K562 (cell line): ENCODE results near the gene HPS1. TPM values are rescaled to one million over a fixed set of nuclear protein-coding genes. Genes with fewer than 3 reads are reported as not detected.

Experiments
- ATF6 ChIP-seq: sonication (generic); formaldehyde crosslinking; IDR thresholded peaks from 2 replicates; pipeline ENCODE4 v1.4.0; 2020; ENCODE audit warnings: mild to moderate bottlenecking, missing genetic modification reagents
- CREB1 ChIP-seq, 2 experiments: sonication (generic) in 1 of 2; formaldehyde crosslinking in 1 of 2; IDR thresholded peaks; 2 replicates each; pipeline versions ENCODE4 v1.6.1 to v1.8.0; 2012 to 2022; ENCODE audit warnings: inconsistent platforms in 1 of 2, mild to moderate bottlenecking in 1 of 2, missing genetic modification reagents in 1 of 2, moderate library complexity in 1 of 2
- ETS1 ChIP-seq: conservative IDR thresholded peaks from 2 replicates; pipeline ENCODE4 v1.6.1; 2011; ENCODE audit warnings: low read depth, mild to moderate bottlenecking, low read length; ENCODE audit not compliant: control insufficient read depth
- FOXM1 ChIP-seq, 2 experiments: fragments of 450-650 bp in 1 of 2; sonication (generic) in 1 of 2; formaldehyde crosslinking in 1 of 2; IDR thresholded peaks; 2 replicates each; pipeline versions ENCODE4 v1.6.1 to v1.9.0; 2017 to 2022; ENCODE audit warnings: low read depth in 2 of 2, mild to moderate bottlenecking in 2 of 2, missing genetic modification reagents in 1 of 2, moderate library complexity in 1 of 2
- NR2C2 ChIP-seq, 2 experiments: fragments of 200-800 bp in 1 of 2; sonication (Bioruptor generic) in 1 of 2; sonication (generic) in 1 of 2; formaldehyde crosslinking in 1 of 2; IDR thresholded peaks; 2 replicates each; pipeline versions ENCODE4 v1.6.1 to v1.8.0; 2016 to 2022; ENCODE audit warnings: mild to moderate bottlenecking in 1 of 2, missing compliant biosample characterization in 1 of 2, missing genetic modification characterization in 1 of 2, missing genetic modification reagents in 1 of 2
- PCBP1 ChIP-seq: fragments of 200-400 bp; formaldehyde crosslinking; IDR thresholded peaks from 2 replicates; pipeline ENCODE4 v1.6.1; 2018; ENCODE audit warnings: mild to moderate bottlenecking, low read depth, low read length; ENCODE audit not compliant: poor library complexity, severe bottlenecking
- SMARCC2 ChIP-seq: fragments of 450-650 bp; IDR thresholded peaks from 2 replicates; pipeline ENCODE4 v1.6.1; 2017; ENCODE audit warnings: antibody characterized with exemption, moderate library complexity, mild to moderate bottlenecking, low read depth
- ZFPM2 ChIP-seq: fragments of 250-450 bp; sonication (Bioruptor Pico); IDR thresholded peaks from 2 replicates; pipeline ENCODE4 v1.5.1; 2022; ENCODE audit warnings: mild to moderate bottlenecking
- ZKSCAN1 ChIP-seq: fragments of 150-350 bp; IDR thresholded peaks from 2 replicates; pipeline ENCODE4 v1.6.1; 2016; ENCODE audit warnings: low read depth, low read length
- ZNF280B ChIP-seq: fragments of 250-450 bp; sonication (Bioruptor Pico); IDR thresholded peaks from 2 replicates; pipeline ENCODE4 v1.5.1; 2021; ENCODE audit warnings: mild to moderate bottlenecking
- ZNF551 ChIP-seq: fragments of 250-450 bp; sonication (Bioruptor Pico); IDR thresholded peaks from 2 replicates; pipeline ENCODE4 v1.5.0; 2021; ENCODE audit warnings: mild to moderate bottlenecking, moderate library complexity
- ZNF778 ChIP-seq: fragments of 450-650 bp; formaldehyde crosslinking; IDR thresholded peaks from 2 replicates; pipeline ENCODE4 v1.4.0; 2020; ENCODE audit warnings: mild to moderate bottlenecking, moderate library complexity
- polyA plus RNA-seq, 8 experiments: library from polyadenylated mRNA; depleted of rRNA in 4 of 8; stranded (reverse) in 5 of 8; unstranded in 3 of 8; fragments of >200 nt; fragmentation: Nextera tagmentation in 2 of 8; fragmentation: Illumina TruSeq in 1 of 8; extraction: Ambion mirVana in 2 of 8; extraction: Trizol in 1 of 8; gene quantifications; 2 replicates each; pipeline versions ENCODE4 v1.2.1 to v1.2.3, GENCODE V29; 2011 to 2014; ENCODE audit warnings: inconsistent platforms in 1 of 8, missing spikeins in 1 of 8
- total RNA-seq, 7 experiments: library from RNA; depleted of rRNA in 6 of 7; stranded (reverse); fragments of >200 nt in 6 of 7; fragmentation: Illumina TruSeq in 2 of 7; extraction: Trizol in 2 of 7; gene quantifications; 2 replicates each; pipeline versions ENCODE4 v1.2.1 to v1.2.3, GENCODE V29; 2011 to 2021; ENCODE audit warnings: low replicate concordance in 1 of 7
- TF ChIP-seq, protein P1 (sequence below): fragments of 450-650 bp; conservative IDR thresholded peaks from 2 replicates; pipeline ENCODE4 v1.6.1; 2016; ENCODE audit warnings: missing genetic modification characterization, low read depth, mild to moderate bottlenecking, control low read depth, missing compliant biosample characterization
- TF ChIP-seq, protein P2 (sequence below), 2 experiments: fragments of 450-650 bp; conservative IDR thresholded peaks; 2 replicates each; pipeline ENCODE4 v1.6.1; 2017; ENCODE audit warnings: mild to moderate bottlenecking in 2 of 2, moderate library complexity in 2 of 2
- TF ChIP-seq, protein P3 (sequence below): fragments of 250-450 bp; sonication (Bioruptor Pico); IDR thresholded peaks from 2 replicates; pipeline ENCODE4 v1.8.0; 2022; ENCODE audit warnings: moderate library complexity, mild to moderate bottlenecking, inconsistent platforms

The HPS1 gene
- total and polyA plus RNA-seq, 9 of the 15 experiments (the other 6 are each of a cell fraction or from before 2014, with no cell fraction given), result 18.1 to 43.6 (median 26.3) TPM

DNA sequence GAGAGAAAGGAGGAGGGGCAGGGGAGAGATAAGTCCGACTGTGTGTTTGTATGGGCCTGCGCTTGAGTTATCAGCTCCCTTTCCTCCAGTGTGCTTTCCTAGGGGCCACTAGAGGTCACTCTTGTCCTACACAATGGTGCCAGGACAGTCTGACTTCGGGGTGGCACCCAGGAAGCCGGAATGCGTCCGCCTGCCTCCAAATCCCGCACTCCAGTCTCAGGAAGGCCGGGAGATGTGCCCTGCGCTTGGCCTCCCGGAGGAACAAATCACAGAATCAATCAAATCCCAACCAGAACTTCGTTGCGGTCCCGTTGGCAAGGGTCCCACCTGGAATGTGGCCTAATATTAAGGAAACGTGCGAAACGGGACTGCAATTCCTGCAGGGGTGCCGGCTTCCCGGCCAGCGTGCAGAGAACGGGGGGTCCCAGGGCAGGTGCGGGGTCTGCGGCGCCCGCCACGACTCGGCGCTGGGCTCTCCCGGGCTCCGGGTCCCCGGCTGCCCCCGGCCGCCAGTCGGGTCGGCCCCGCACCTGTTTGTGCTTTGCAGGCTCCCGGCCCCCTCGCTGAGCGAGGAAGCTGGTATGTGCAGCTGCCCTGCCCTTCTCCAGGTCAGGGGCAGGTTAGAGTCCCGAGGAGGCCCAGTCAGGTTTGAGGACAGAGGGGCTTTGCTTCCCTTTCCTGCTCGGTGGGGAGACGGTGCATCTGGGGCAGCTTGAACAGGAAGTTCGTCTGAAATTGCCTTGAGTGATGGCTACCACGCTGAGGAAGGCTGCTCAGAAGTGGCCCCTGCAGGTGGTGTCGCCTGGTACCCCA, 21.0 kb upstream of the HPS1 start (continued):
- TF ChIP-seq ATF6, result no peak
- TF ChIP-seq ZKSCAN1, result peak; percentile 84
- TF ChIP-seq PCBP1, result no peak
- no peak for TF ChIP-seq ZNF280B (CRISPR knock-in tag)
- no peak for TF ChIP-seq SMARCC2
- TF ChIP-seq, protein P1, sequence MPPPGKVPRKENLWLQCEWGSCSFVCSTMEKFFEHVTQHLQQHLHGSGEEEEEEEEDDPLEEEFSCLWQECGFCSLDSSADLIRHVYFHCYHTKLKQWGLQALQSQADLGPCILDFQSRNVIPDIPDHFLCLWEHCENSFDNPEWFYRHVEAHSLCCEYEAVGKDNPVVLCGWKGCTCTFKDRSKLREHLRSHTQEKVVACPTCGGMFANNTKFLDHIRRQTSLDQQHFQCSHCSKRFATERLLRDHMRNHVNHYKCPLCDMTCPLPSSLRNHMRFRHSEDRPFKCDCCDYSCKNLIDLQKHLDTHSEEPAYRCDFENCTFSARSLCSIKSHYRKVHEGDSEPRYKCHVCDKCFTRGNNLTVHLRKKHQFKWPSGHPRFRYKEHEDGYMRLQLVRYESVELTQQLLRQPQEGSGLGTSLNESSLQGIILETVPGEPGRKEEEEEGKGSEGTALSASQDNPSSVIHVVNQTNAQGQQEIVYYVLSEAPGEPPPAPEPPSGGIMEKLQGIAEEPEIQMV (tag), result 0 out of 2 replicates have a peak, but pooled peaks have one; percentile 19
- no peak for TF ChIP-seq FOXM1 (IDR thresholded peaks at IDR 0.05; ENCODE audit: low read depth)
- TF ChIP-seq FOXM1 (CRISPR knock-in tag; IDR thresholded peaks at IDR 0.05; ENCODE audit: low read depth), result no peak
- no peak for TF ChIP-seq ZFPM2 (CRISPR knock-in tag)
- no peak for TF ChIP-seq NR2C2 (CRISPR knock-in tag; IDR thresholded peaks at IDR 0.05)
- TF ChIP-seq NR2C2 (tag; IDR thresholded peaks at IDR 0.05), result no peak
- TF ChIP-seq, protein P2, sequence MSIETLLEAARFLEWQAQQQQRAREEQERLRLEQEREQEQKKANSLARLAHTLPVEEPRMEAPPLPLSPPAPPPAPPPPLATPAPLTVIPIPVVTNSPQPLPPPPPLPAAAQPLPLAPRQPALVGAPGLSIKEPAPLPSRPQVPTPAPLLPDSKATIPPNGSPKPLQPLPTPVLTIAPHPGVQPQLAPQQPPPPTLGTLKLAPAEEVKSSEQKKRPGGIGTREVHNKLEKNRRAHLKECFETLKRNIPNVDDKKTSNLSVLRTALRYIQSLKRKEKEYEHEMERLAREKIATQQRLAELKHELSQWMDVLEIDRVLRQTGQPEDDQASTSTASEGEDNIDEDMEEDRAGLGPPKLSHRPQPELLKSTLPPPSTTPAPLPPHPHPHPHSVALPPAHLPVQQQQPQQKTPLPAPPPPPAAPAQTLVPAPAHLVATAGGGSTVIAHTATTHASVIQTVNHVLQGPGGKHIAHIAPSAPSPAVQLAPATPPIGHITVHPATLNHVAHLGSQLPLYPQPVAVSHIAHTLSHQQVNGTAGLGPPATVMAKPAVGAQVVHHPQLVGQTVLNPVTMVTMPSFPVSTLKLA (conservative IDR thresholded peaks at IDR 0.05), result peak in 1 of 2 experiments; percentile 57; a peak in 2 of 4 replicates
- no peak for TF ChIP-seq ETS1
- TF ChIP-seq CREB1 (IDR thresholded peaks at IDR 0.05), result no peak
- 0 out of 2 replicates have a peak, but pooled peaks have one; percentile 26 for TF ChIP-seq CREB1 (CRISPR knock-in tag; IDR thresholded peaks at IDR 0.05)
- no peak for TF ChIP-seq ZNF778 (CRISPR knock-in tag)
- no peak for TF ChIP-seq ZNF551 (CRISPR knock-in tag)
- TF ChIP-seq, protein P3, sequence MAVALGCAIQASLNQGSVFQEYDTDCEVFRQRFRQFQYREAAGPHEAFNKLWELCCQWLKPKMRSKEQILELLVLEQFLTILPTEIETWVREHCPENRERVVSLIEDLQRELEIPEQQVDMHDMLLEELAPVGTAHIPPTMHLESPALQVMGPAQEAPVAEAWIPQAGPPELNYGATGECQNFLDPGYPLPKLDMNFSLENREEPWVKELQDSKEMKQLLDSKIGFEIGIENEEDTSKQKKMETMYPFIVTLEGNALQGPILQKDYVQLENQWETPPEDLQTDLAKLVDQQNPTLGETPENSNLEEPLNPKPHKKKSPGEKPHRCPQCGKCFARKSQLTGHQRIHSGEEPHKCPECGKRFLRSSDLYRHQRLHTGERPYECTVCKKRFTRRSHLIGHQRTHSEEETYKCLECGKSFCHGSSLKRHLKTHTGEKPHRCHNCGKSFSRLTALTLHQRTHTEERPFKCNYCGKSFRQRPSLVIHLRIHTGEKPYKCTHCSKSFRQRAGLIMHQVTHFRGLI, result no peak
